Ascending aorta (tissue), 2 donors: ENCODE measurements around the gene NPIPA7. TPM values are rescaled to one million over a fixed set of nuclear protein-coding genes. Genes with fewer than 3 reads are reported as not detected.
A peak's percentile ranks its signal among the peaks of the same experiment; 100 is the strongest.
"Not testable (repeated sequence)": the region's sequence is repeated elsewhere in the genome, so short reads cannot be mapped to it uniquely, and the experiment has no call there.

ENCODE experiments used
- DNase-seq, 2 donors: peaks; one replicate each; pipeline ENCODE4 v3.0.0-alpha.2; 2019; ENCODE audit warnings: low spot score in 2 of 2
- H3K27ac ChIP-seq, 2 donors: fragments of 200-600 bp; sonication (generic); one replicate each; pipeline ENCODE4 v1.5.1; 2016 to 2017; ENCODE audit warnings: mild to moderate bottlenecking in 1 of 2
- H3K27me3 ChIP-seq: fragments of 200-600 bp; sonication (generic); one replicate; pipeline ENCODE4 v1.5.1; 2017
- H3K36me3 ChIP-seq, 2 donors: fragments of 200-600 bp; sonication (generic); one replicate each; pipeline ENCODE4 v1.5.1; 2016
- H3K4me1 ChIP-seq, 2 donors: fragments of 200-600 bp; sonication (generic); one replicate each; pipeline ENCODE4 v1.5.1; 2016 to 2017; ENCODE audit warnings: mild to moderate bottlenecking in 1 of 2
- H3K4me3 ChIP-seq, 2 donors: fragments of 200-600 bp; sonication (generic); one replicate each; pipeline ENCODE4 v1.5.1; 2016 to 2017; ENCODE audit warnings: mild to moderate bottlenecking in 1 of 2
- H3K9me3 ChIP-seq, 2 donors: fragments of 200-600 bp; sonication (generic); one replicate each; pipeline ENCODE4 v1.5.1; 2016
- intact Hi-C: fragments of 100-400 bp; cut with DNase I; formaldehyde crosslinking; loops from one replicate; pipeline ENCODE4 v1.15.1; 2023
- total RNA-seq: library from RNA; depleted of rRNA; stranded (reverse); fragments of >200 nt; gene quantifications from one replicate; pipeline ENCODE4 v1.1.0, GENCODE V29; 2016

NPIPA7 gene
- not detected for total RNA-seq

GRCh38 chr16:16378840-16379239, at the start of gene NPIPA7:
NPIPA7 (plus strand) TSS chr16:16379140; CDS start chr16:16379245, 105 bp downstream.
- H3K9me3 ChIP-seq, H3K27me3 ChIP-seq, H3K4me3 ChIP-seq, H3K36me3 ChIP-seq, H3K4me1 ChIP-seq, H3K27ac ChIP-seq, intact Hi-C loops, DNase-seq: not testable (repeated sequence)

GRCh38 chr16:16331466-16331865, 47.5 kb upstream of the NPIPA7 start:
- H3K4me3 ChIP-seq, H3K27me3 ChIP-seq, H3K4me1 ChIP-seq, H3K27ac ChIP-seq, H3K36me3 ChIP-seq, intact Hi-C loops, H3K9me3 ChIP-seq: not testable (repeated sequence)
- DNase-seq: peak in 1 of 2 donors; percentile 55

GRCh38 chr16:16357556-16357955, 21.4 kb upstream of the NPIPA7 start:
- H3K27ac ChIP-seq, H3K9me3 ChIP-seq, H3K27me3 ChIP-seq, intact Hi-C loops, H3K36me3 ChIP-seq, H3K4me1 ChIP-seq, H3K4me3 ChIP-seq: not testable (repeated sequence)
- peak in 1 of 2 donors; percentile 33 for DNase-seq

GRCh38 chr16:16358539-16359240, 20.2 kb upstream of the NPIPA7 start:
- H3K36me3 ChIP-seq, DNase-seq, H3K4me3 ChIP-seq, H3K27me3 ChIP-seq, H3K27ac ChIP-seq, H3K4me1 ChIP-seq, H3K9me3 ChIP-seq, intact Hi-C loops: not testable (repeated sequence)

GRCh38 chr16:16363595-16363994, 15.3 kb upstream of the NPIPA7 start:
- H3K4me3 ChIP-seq, H3K27ac ChIP-seq, intact Hi-C loops, H3K27me3 ChIP-seq, H3K9me3 ChIP-seq, H3K36me3 ChIP-seq, H3K4me1 ChIP-seq: not testable (repeated sequence)
- peak in 1 of 2 donors; percentile 40 for DNase-seq

- H3K27ac ChIP-seq, intact Hi-C loops, H3K4me1 ChIP-seq, H3K27me3 ChIP-seq, H3K4me3 ChIP-seq, DNase-seq, H3K36me3 ChIP-seq, H3K9me3 ChIP-seq: not testable (repeated sequence)
Measured at GRCh38 chr16:16364100-16364499, 14.8 kb upstream of the NPIPA7 start.

- H3K4me3 ChIP-seq, H3K4me1 ChIP-seq, H3K36me3 ChIP-seq, H3K9me3 ChIP-seq, H3K27ac ChIP-seq, H3K27me3 ChIP-seq, intact Hi-C loops: not testable (repeated sequence)
- DNase-seq: peak in 1 of 2 donors; percentile 38
Measured at GRCh38 chr16:16364701-16365100, 14.2 kb upstream of the NPIPA7 start.

GRCh38 chr16:16365319-16365718, 13.6 kb upstream of the NPIPA7 start:
- H3K4me3 ChIP-seq, H3K4me1 ChIP-seq, H3K36me3 ChIP-seq, H3K27ac ChIP-seq, intact Hi-C loops, H3K27me3 ChIP-seq, H3K9me3 ChIP-seq: not testable (repeated sequence)
- peak in 1 of 2 donors; percentile 55 for DNase-seq

- H3K4me3 ChIP-seq, H3K4me1 ChIP-seq, H3K9me3 ChIP-seq, H3K27me3 ChIP-seq, H3K27ac ChIP-seq, intact Hi-C loops, H3K36me3 ChIP-seq: not testable (repeated sequence)
- peak in 1 of 2 donors; percentile 9 for DNase-seq
Measured at GRCh38 chr16:16365851-16366250, 13.1 kb upstream of the NPIPA7 start.

GRCh38 chr16:16366552-16367284, 12.2 kb upstream of the NPIPA7 start:
- peak in 1 of 2 donors; percentile 64 for DNase-seq
- H3K4me1 ChIP-seq, H3K4me3 ChIP-seq, intact Hi-C loops, H3K9me3 ChIP-seq, H3K27me3 ChIP-seq, H3K36me3 ChIP-seq, H3K27ac ChIP-seq: not testable (repeated sequence)

GRCh38 chr16:16367285-16367628, 11.7 kb upstream of the NPIPA7 start:
- H3K27ac ChIP-seq, H3K4me3 ChIP-seq, H3K36me3 ChIP-seq, intact Hi-C loops, H3K27me3 ChIP-seq, DNase-seq, H3K4me1 ChIP-seq, H3K9me3 ChIP-seq: not testable (repeated sequence)

- intact Hi-C loops, H3K36me3 ChIP-seq, H3K27ac ChIP-seq, H3K4me3 ChIP-seq, H3K4me1 ChIP-seq, H3K27me3 ChIP-seq, H3K9me3 ChIP-seq: not testable (repeated sequence)
- DNase-seq: peak in 1 of 2 donors; percentile 50
Measured at GRCh38 chr16:16369081-16369856, 9.7 kb upstream of the NPIPA7 start.

- H3K27me3 ChIP-seq, H3K36me3 ChIP-seq, H3K4me3 ChIP-seq, H3K9me3 ChIP-seq, H3K27ac ChIP-seq, intact Hi-C loops, H3K4me1 ChIP-seq, DNase-seq: not testable (repeated sequence)
Measured at GRCh38 chr16:16371136-16371735, 7.7 kb upstream of the NPIPA7 start.

- H3K36me3 ChIP-seq, intact Hi-C loops, H3K27me3 ChIP-seq, H3K9me3 ChIP-seq, H3K27ac ChIP-seq, H3K4me3 ChIP-seq, H3K4me1 ChIP-seq, DNase-seq: not testable (repeated sequence)
Measured at GRCh38 chr16:16374192-16374591, 4.7 kb upstream of the NPIPA7 start.
